Neural crest cell (in vitro differentiated cells): ENCODE measurements around the gene ENTPD8. TPM values are rescaled to one million over a fixed set of nuclear protein-coding genes. Genes with fewer than 3 reads are reported as not detected.

Source experiments
- DNase-seq: peaks from one replicate; pipeline ENCODE4 v3.0.0; 2021; ENCODE audit warnings: low read depth, mixed read lengths, low spot score
- H3K27ac Mint-ChIP-seq: one replicate; pipeline ENCODE4 v1.8.0; 2021; ENCODE audit warnings: mild to moderate bottlenecking, mixed read lengths; ENCODE audit not compliant: unreplicated experiment
- H3K27me3 Mint-ChIP-seq: 2 replicates; pipeline ENCODE4 v1.8.0; 2021; ENCODE audit warnings: low read depth, mild to moderate bottlenecking, mixed read lengths
- H3K36me3 Mint-ChIP-seq: 2 replicates; pipeline ENCODE4 v1.8.0; 2021; ENCODE audit warnings: low read depth, mild to moderate bottlenecking, mixed read lengths
- H3K4me1 Mint-ChIP-seq: 2 replicates; pipeline ENCODE4 v1.8.0; 2021; ENCODE audit warnings: mixed read lengths
- H3K4me3 Mint-ChIP-seq: one replicate; pipeline ENCODE4 v1.8.0; 2021; ENCODE audit warnings: mild to moderate bottlenecking, mixed read lengths
- H3K9me3 Mint-ChIP-seq: 2 replicates; pipeline ENCODE4 v1.8.0; 2021; ENCODE audit warnings: mixed read lengths
- CTCF ChIP-seq: fragments of 200-600 bp; sonication (generic); conservative IDR thresholded peaks from 2 replicates; pipeline ENCODE4 v1.5.0; 2021; ENCODE audit warnings: antibody characterized with exemption, mild to moderate bottlenecking
- total RNA-seq: library from RNA; stranded (reverse); gene quantifications from 2 replicates; pipeline ENCODE4 v1.2.1, GENCODE V29; 2021

Gene ENTPD8
- total RNA-seq, 1 donor from 2014 or later, result 0.12 TPM

- Mint-ChIP-seq H3K9me3 (no peaks in the 10 kb centered on the region), H3K4me3 (no peak overlapping the region), H3K36me3 (no peaks in the 10 kb centered on the region), H3K4me1 (peaks cover 14% of the 10 kb centered on the region), H3K27me3 (peaks cover 6% of the 10 kb centered on the region), H3K27ac (no peak overlapping the region)
- DNase-seq, result no peak
- no peak for TF ChIP-seq CTCF
Observed at GRCh38 chr9:137449931-137450538, 8.9 kb upstream of the ENTPD8 start.

- Mint-ChIP-seq H3K36me3 (no peaks in the 10 kb centered on the region), H3K9me3 (no peaks in the 10 kb centered on the region), H3K4me3 (no peak overlapping the region), H3K27me3 (peaks cover 8% of the 10 kb centered on the region), H3K27ac (no peak overlapping the region), H3K4me1 (peaks cover 17% of the 10 kb centered on the region)
- no peak for DNase-seq
- no peak for TF ChIP-seq CTCF
Observed at GRCh38 chr9:137449081-137449844, 8.1 kb upstream of the ENTPD8 start.

GRCh38 chr9:137448602-137448962 is 7.4 kb upstream of the ENTPD8 start:
- Mint-ChIP-seq H3K36me3 (no peaks in the 10 kb centered on the region), H3K4me3 (no peak overlapping the region), H3K27ac (no peak overlapping the region), H3K27me3 (peaks cover 9% of the 10 kb centered on the region), H3K4me1 (peaks cover 15% of the 10 kb centered on the region), H3K9me3 (no peaks in the 10 kb centered on the region)
- no peak for TF ChIP-seq CTCF
- no peak for DNase-seq

- Mint-ChIP-seq H3K27ac (no peak overlapping the region), H3K9me3 (no peaks in the 10 kb centered on the region), H3K36me3 (no peaks in the 10 kb centered on the region), H3K4me3 (no peak overlapping the region), H3K27me3 (peaks cover 12% of the 10 kb centered on the region), H3K4me1 (peaks cover 13% of the 10 kb centered on the region)
- no peak for DNase-seq
- no peak for TF ChIP-seq CTCF
Observed at GRCh38 chr9:137447722-137448601, 6.8 kb upstream of the ENTPD8 start.

- DNase-seq, result no peak
- peaks cover 15% of the 10 kb centered on the region for H3K4me1 Mint-ChIP-seq
- no peak overlapping the region for H3K27ac Mint-ChIP-seq
- H3K27me3 Mint-ChIP-seq, result peaks cover 22% of the 10 kb centered on the region
- no peaks in the 10 kb centered on the region for H3K9me3 Mint-ChIP-seq
- no peaks in the 10 kb centered on the region for H3K36me3 Mint-ChIP-seq
- no peak overlapping the region for H3K4me3 Mint-ChIP-seq
- no peak for TF ChIP-seq CTCF
Observed at GRCh38 chr9:137446851-137447471, 5.8 kb upstream of the ENTPD8 start.
